HuH-7.5 (cell line): ENCODE measurements around the gene N4BP2L2.

Experiments
- DNase-seq: peaks from one replicate; pipeline ENCODE4 v3.0.0; 2011; ENCODE audit warnings: low spot score

Gene N4BP2L2

GRCh38 chr13:32426191-32426989 is 112.2 kb downstream of the N4BP2L2 start:
- no peak for DNase-seq

GRCh38 chr13:32425158-32425557 is 113.4 kb downstream of the N4BP2L2 start:
- DNase-seq: no peak

GRCh38 chr13:32423592-32423991 is 115.0 kb downstream of the N4BP2L2 start:
- DNase-seq: no peak

GRCh38 chr13:32419862-32420261 is 118.7 kb downstream of the N4BP2L2 start:
- DNase-seq: no peak

GRCh38 chr13:32417995-32418394 is 120.6 kb downstream of the N4BP2L2 start:
- DNase-seq: no peak

- no peak for DNase-seq
Measured at GRCh38 chr13:32415019-32415418, 123.6 kb downstream of the N4BP2L2 start.

- DNase-seq: no peak
Measured at GRCh38 chr13:32414580-32414979, 124.0 kb downstream of the N4BP2L2 start.

- DNase-seq: no peak
Measured at GRCh38 chr13:32413284-32413683, 125.3 kb downstream of the N4BP2L2 start.

GRCh38 chr13:32409561-32410421 is 128.8 kb downstream of the N4BP2L2 start:
- no peak for DNase-seq

- no peak for DNase-seq
Measured at GRCh38 chr13:32409001-32409313, 129.6 kb downstream of the N4BP2L2 start.

GRCh38 chr13:32408296-32409000 is 130.1 kb downstream of the N4BP2L2 start:
- no peak for DNase-seq

- no peak for DNase-seq
Measured at GRCh38 chr13:32407854-32408253, 130.7 kb downstream of the N4BP2L2 start.

GRCh38 chr13:32403108-32403507 is 135.5 kb downstream of the N4BP2L2 start:
- DNase-seq: no peak

- DNase-seq: no peak
Measured at GRCh38 chr13:32391101-32391619, 147.4 kb downstream of the N4BP2L2 start.

- DNase-seq: no peak
Measured at GRCh38 chr13:32390484-32390883, 148.1 kb downstream of the N4BP2L2 start.

- no peak for DNase-seq
Measured at GRCh38 chr13:32390048-32390447, 148.5 kb downstream of the N4BP2L2 start.

- DNase-seq: no peak
Measured at GRCh38 chr13:32385410-32385809, 153.2 kb downstream of the N4BP2L2 start.

- no peak for DNase-seq
Measured at GRCh38 chr13:32384702-32385101, 153.9 kb downstream of the N4BP2L2 start.

GRCh38 chr13:32383836-32384618 is 154.6 kb downstream of the N4BP2L2 start:
- DNase-seq: no peak
